Lung (tissue), 12 donors: Measurements from ENCODE around the gene BAIAP2. TPM values are rescaled to one million over a fixed set of nuclear protein-coding genes. Genes with fewer than 3 reads are reported as not detected.

ENCODE experiments used
- ATAC-seq: fragments of 200-7000 bp; cut with Tn5 transposase; one replicate; pipeline ENCODE4 v1.9.1; 2020; ENCODE audit warnings: moderate number of reproducible peaks; ENCODE audit not compliant: insufficient read depth, low FRiP score
- DNase-seq, 3 donors: peaks; one replicate each; pipeline ENCODE4 v3.0.0-alpha.2; 2013 to 2017
- H3K27ac ChIP-seq, 2 donors: one replicate each; pipeline ENCODE4 v1.5.1; 2013; ENCODE audit warnings: mild to moderate bottlenecking in 2 of 2, moderate library complexity in 2 of 2, control low read depth in 1 of 2, inconsistent platforms in 1 of 2, low read depth in 1 of 2, low read length in 1 of 2
- H3K27me3 ChIP-seq, 3 donors: one replicate each; pipeline ENCODE4 v1.5.1; 2013; ENCODE audit warnings: low read length in 2 of 3; ENCODE audit not compliant: control insufficient read depth in 3 of 3, insufficient read depth in 3 of 3
- H3K36me3 ChIP-seq, 4 donors: one replicate each; pipeline ENCODE4 v1.5.1; 2013; ENCODE audit warnings: low read length in 4 of 4, mild to moderate bottlenecking in 1 of 4, moderate library complexity in 1 of 4; ENCODE audit not compliant: control insufficient read depth in 4 of 4, insufficient read depth in 4 of 4
- H3K4me1 ChIP-seq, 5 donors: one replicate each; pipeline ENCODE4 v1.5.1; 2013; ENCODE audit warnings: low read length in 5 of 5, mild to moderate bottlenecking in 2 of 5, moderate library complexity in 1 of 5; ENCODE audit not compliant: control insufficient read depth in 5 of 5, insufficient read depth in 5 of 5
- H3K4me3 ChIP-seq: one replicate; pipeline ENCODE4 v1.5.1; 2013; ENCODE audit warnings: mild to moderate bottlenecking, control low read depth, moderate library complexity
- H3K9ac ChIP-seq, 2 donors: one replicate each; pipeline ENCODE4 v1.5.1; 2013; ENCODE audit warnings: low read length in 2 of 2, control low read depth in 1 of 2; ENCODE audit not compliant: insufficient read depth in 1 of 2
- H3K9me3 ChIP-seq, 4 donors: one replicate each; pipeline ENCODE4 v1.5.1; 2013; ENCODE audit warnings: low read length in 3 of 4, mild to moderate bottlenecking in 1 of 4, moderate library complexity in 1 of 4; ENCODE audit not compliant: control insufficient read depth in 4 of 4, insufficient read depth in 3 of 4
- CTCF ChIP-seq: IDR thresholded peaks from 2 replicates; pipeline ENCODE4 v1.5.1; 2012; ENCODE audit warnings: mild to moderate bottlenecking; ENCODE audit errors: control extremely low read depth, extremely low read depth
- WGBS, 2 donors: extraction: QIAGEN DNeasy Blood & Tissue Kit; methylation state at CpG; one replicate each; pipeline ENCODE4 v1.1.7; 2013; 5-methylcytosine and 5-hydroxymethylcytosine counted together
- polyA plus RNA-seq, 2 donors: library from polyadenylated mRNA; stranded (reverse); fragments of 200-250 nt; gene quantifications; one replicate each; pipeline ENCODE4 v1.2.1, GENCODE V29; 2013
- total RNA-seq, 2 donors: library from RNA; depleted of rRNA in 1 of 2; stranded (reverse); fragments of >200 nt in 1 of 2; gene quantifications; one replicate each; pipeline ENCODE4 v1.2.1, GENCODE V29; 2014 to 2021
- donor health status: control.
- donor health status: control.
- donor health status: Bipolar disorder and iron deficiency.
- donor health status: healthy.
- donor health status: DM: yes; HTN: yes; CAD: no.

BAIAP2 gene
- total and polyA plus RNA-seq, 4 donors: 59.2 to 141 (median 77.7) TPM

- no peak overlapping the region for H3K27ac ChIP-seq
- H3K27me3 ChIP-seq: peaks cover 0 to 14% (median 13%) of the 10 kb centered on the region in 3 donors
- H3K4me1 ChIP-seq: peaks cover 0 to 10% (median 6%) of the 10 kb centered on the region in 5 donors
- ATAC-seq (no peak), DNase-seq (no peak)
- H3K9me3 ChIP-seq: no peaks in the 10 kb centered on the region
- H3K36me3 ChIP-seq: peaks cover 5 to 46% (median 14%) of the 10 kb centered on the region in 4 donors
- no peak for TF ChIP-seq CTCF
- no peak overlapping the region for H3K4me3 ChIP-seq
- WGBS, 2 donors: 96 to 97% methylated on average over 8 of the region's 8 CpGs
- no peak overlapping the region for H3K9ac ChIP-seq
Measured at GRCh38 chr17:81000334-81000630, 34.7 kb upstream of the BAIAP2 start.

GRCh38 chr17:81000631-81001357 is 34.2 kb upstream of the BAIAP2 start:
- Histone ChIP-seq H3K4me1 (peaks cover 0 to 10% (median 6%) of the 10 kb centered on the region in 5 donors), H3K9ac (no peak overlapping the region), H3K27me3 (peaks cover 0 to 14% (median 13%) of the 10 kb centered on the region in 3 donors), H3K4me3 (no peak overlapping the region), H3K9me3 (no peaks in the 10 kb centered on the region), H3K36me3 (peaks cover 5 to 41% (median 13%) of the 10 kb centered on the region in 4 donors), H3K27ac (no peak overlapping the region)
- TF ChIP-seq CTCF: no peak
- 85 to 92% methylated on average over 18 of the region's 18 CpGs for WGBS, 2 donors
- DNase-seq (no peak), ATAC-seq (no peak)

GRCh38 chr17:81002013-81002384 is 33.0 kb upstream of the BAIAP2 start:
- peaks cover 0 to 32% (median 8%) of the 10 kb centered on the region in 4 donors for H3K36me3 ChIP-seq
- H3K27me3 ChIP-seq: peaks cover 0 to 21% (median 18%) of the 10 kb centered on the region in 3 donors
- H3K9ac ChIP-seq: no peak overlapping the region
- ATAC-seq (no peak), DNase-seq (no peak)
- 73 to 83% methylated on average over 10 of the region's 10 CpGs for WGBS, 2 donors
- H3K27ac ChIP-seq: no peak overlapping the region
- no peaks in the 10 kb centered on the region for H3K9me3 ChIP-seq
- TF ChIP-seq CTCF: no peak
- no peak overlapping the region for H3K4me3 ChIP-seq
- H3K4me1 ChIP-seq: peaks cover 0 to 10% (median 6%) of the 10 kb centered on the region in 5 donors
